Measurements from ENCODE around the gene ALMS1.
"Not testable (repeated sequence)": the region's sequence is repeated elsewhere in the genome, so short reads cannot be mapped to it uniquely, and the experiment has no call there.

ALMS1 gene, protein sequence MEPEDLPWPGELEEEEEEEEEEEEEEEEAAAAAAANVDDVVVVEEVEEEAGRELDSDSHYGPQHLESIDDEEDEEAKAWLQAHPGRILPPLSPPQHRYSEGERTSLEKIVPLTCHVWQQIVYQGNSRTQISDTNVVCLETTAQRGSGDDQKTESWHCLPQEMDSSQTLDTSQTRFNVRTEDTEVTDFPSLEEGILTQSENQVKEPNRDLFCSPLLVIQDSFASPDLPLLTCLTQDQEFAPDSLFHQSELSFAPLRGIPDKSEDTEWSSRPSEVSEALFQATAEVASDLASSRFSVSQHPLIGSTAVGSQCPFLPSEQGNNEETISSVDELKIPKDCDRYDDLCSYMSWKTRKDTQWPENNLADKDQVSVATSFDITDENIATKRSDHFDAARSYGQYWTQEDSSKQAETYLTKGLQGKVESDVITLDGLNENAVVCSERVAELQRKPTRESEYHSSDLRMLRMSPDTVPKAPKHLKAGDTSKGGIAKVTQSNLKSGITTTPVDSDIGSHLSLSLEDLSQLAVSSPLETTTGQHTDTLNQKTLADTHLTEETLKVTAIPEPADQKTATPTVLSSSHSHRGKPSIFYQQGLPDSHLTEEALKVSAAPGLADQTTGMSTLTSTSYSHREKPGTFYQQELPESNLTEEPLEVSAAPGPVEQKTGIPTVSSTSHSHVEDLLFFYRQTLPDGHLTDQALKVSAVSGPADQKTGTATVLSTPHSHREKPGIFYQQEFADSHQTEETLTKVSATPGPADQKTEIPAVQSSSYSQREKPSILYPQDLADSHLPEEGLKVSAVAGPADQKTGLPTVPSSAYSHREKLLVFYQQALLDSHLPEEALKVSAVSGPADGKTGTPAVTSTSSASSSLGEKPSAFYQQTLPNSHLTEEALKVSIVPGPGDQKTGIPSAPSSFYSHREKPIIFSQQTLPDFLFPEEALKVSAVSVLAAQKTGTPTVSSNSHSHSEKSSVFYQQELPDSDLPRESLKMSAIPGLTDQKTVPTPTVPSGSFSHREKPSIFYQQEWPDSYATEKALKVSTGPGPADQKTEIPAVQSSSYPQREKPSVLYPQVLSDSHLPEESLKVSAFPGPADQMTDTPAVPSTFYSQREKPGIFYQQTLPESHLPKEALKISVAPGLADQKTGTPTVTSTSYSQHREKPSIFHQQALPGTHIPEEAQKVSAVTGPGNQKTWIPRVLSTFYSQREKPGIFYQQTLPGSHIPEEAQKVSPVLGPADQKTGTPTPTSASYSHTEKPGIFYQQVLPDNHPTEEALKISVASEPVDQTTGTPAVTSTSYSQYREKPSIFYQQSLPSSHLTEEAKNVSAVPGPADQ (N-terminal part only)

DNA sequence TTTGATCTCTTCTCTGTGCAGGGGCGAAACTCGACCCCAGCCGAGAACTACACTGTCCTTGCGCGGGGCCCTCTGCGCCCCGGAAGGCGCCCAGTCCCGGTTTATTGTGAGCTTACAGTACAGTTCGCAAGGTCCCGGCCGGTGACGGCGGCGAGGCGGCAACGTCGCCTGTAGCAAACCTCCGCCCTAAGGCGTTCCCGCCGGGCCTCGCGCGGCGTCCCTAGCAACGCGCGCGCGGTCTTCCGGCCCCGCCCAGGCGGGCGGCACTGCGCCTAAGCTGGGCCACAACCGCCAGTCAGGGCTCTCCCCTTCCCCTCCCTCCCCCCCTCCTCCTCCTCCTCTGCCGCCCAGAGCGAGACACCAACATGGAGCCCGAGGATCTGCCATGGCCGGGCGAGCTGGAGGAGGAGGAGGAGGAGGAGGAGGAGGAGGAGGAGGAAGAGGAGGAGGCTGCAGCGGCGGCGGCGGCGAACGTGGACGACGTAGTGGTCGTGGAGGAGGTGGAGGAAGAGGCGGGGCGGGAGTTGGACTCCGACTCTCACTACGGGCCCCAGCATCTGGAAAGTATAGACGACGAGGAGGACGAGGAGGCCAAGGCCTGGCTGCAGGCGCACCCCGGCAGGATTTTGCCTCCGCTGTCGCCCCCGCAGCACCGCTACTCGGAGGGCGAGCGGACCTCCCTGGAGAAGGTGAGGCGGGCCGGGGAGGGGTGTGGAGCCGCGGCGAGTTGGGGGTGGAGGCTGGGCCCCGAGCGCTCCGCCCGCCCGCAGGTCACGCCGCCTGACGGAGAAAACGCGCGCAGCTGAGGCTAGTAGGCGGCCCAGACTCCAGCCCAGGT lies at the start of gene ALMS1:
TSS of gene ALMS1 (plus strand) at position 333 of the 838 bp plus-strand sequence. CDS start at position 366, 33 bp downstream.
- peak; percentile 83 for DNase-seq

DNA sequence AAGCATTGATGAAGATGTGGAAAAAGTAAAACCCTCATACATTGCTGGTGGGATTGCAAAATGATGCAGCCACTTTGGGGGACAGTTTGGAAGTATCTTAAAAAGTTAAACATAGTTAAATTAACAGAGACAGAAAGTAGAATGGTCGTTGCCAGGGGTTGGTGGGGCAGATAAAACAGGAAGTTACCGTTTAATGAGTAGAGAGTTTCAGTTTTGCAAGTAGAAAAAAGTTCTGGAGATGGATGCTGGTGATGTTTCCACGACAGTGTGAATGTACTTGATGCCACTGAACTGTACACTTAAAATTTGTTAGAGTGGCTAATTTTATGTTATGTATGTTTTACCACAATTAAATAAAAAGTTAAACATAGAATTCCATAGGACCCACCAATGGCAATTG lies 47.8 kb upstream of the ALMS1 start:
- no peak for DNase-seq

DNA sequence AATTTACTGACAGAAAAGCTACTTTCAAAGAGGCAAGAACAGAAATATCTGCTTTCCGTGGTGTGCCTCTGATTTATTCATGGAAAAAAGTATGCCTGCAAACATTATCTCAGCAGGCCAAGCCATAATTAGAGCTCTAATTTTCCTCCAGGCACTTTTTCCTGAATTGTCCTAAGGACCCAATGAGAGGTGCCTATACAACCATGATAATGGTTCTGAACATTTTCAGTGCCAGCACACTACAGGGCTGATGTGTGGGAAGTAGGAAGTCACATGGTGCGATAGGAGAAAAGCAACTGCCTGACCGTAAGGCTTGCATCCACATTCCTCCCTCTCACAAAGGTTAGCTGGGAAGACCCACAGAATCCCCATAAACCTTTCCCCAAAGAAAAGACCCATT lies 46.4 kb upstream of the ALMS1 start:
- no peak for DNase-seq

DNA sequence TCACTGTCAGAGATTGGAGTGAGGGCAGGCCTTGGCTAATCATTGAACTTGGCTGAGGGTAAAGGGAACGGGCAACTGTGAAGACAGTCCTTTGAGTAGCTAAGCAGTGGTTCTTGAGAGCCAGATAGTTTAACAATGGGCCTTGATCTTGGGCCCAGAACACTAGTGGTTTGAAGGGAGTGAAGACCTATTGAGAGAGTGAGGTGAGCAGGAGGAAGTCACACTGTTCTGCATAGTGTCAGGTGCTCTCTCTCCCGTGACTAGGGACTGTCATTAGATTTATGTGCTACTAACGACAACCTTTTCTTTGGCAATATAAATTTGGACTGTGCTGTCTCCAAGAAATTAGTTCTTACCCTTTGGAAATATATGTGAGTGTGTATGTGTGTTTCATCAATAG lies 44.6 kb upstream of the ALMS1 start:
- DNase-seq: no peak

DNA sequence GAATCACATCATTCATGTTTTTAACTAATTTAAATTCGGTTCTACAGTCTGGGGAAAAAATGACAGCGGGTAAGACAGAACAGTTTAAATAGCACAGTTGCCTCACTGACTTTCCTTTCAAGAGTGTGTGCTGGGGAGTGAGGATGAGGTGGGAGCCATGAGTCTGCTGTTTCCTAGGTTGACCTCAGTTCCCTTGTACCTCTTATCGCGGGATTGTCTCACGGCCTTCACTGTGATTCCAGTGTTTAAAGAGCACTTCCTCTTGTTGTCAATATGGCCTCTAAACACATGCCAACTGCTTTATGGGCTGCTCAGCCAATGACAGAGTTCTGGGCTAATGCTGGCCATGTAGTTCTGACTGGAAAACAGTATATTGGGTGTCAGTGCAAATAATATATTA lies 41.6 kb upstream of the ALMS1 start:
- no peak for DNase-seq

DNA sequence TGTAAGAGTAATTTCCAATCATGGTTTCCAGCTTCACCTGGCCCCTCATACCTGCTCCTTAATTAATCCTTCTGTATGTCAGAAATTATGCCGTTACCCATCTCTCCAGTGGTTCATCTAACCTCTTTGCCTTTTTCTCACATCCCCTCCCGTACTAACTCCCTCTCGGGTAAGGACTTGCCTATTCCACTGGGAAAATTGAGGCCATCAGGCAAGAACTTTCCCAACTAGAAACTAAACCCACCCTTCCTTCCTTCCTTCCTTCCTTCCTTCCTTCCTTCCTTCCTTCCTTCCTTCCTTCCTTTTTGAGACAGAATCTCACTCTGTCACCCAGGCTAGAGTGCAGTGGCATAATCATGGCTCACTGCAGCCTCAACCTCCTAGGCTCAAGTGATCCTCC lies 40.9 kb upstream of the ALMS1 start:
- not testable (repeated sequence) for DNase-seq

DNA sequence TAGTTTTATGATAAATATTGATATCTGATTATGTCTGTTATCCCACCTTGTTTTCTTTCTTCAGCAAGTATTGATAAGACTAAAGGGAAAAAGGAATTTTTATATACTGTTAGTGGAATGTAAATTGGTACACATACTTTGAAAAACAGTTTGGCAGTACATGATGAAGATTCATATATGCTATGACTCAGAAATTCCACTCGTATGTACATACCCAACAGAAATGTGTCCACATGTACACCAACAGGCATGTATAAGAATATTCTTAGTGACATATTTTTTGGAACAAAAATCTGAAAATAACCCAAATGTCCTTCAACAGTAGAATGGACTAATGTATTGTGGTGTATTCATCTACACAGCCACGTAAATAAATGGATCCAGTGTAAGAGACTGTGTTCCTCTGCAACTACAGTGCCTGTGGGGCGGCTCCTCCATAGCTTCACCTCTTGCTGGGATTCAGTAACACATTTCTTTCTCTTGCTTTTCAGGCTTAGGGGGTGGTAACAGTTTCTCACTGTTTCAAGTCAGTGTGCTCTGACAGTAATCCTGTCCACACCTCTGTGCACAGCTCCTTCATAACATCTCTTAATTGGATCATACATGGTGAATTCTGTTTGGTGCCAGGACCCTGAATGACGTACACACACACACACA lies 35.5 kb upstream of the ALMS1 start:
- DNase-seq: no peak

DNA sequence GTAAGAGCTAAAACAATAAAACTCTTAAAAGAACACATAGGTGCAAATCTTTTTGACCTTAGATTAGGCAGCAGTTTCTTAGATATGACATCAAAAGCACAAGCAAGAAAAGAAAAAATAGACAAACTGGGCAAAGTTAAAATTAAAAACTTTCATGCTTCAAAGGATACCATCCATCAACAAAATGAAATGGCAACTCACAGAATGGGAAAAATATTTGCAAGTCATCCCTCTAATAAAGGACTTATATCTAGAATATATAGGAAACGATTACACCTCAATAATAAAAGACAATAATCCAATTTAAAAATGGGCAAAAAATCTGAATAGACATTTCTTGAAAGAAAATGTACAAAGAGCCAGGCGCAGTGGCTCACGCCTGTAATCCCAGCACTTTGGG lies 29.5 kb upstream of the ALMS1 start:
- DNase-seq: no peak

DNA sequence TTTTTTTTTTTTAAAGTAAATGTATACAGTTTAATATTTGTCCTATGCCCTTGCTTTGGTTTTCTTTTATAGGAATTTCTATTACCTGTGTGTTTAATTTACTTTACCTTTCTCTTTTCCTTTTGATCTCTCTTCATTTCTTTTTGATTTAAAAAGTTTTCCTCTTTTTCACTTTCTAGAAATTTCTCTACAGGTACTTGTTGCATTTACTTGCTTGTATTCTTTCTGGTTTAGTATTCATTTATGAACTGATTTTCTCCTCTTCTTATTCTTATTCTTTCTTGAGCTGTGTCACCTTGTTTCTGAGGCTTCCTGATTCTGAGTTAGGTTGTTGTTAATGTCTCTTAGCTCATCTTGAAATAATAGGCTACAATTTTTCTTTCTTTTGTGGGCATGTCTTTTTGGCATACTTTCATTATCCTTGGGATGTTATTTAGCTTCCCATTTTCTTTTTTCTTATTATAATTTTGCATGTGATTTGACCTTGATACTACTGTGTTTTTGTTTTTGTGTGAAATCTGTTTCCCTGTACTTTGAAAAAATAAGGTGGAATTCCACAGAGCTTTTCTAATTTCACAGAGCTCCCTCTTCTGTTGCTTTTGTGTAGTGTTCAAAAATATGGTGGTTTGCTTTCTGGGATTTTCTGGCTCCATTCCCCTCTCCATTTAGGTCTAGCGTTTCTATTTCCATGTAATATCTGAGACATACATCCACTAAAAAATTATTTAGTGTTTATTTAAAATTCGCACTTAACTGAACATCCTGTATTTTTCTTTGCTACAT lies 25.5 kb upstream of the ALMS1 start:
- peak; percentile 2 for DNase-seq

DNA sequence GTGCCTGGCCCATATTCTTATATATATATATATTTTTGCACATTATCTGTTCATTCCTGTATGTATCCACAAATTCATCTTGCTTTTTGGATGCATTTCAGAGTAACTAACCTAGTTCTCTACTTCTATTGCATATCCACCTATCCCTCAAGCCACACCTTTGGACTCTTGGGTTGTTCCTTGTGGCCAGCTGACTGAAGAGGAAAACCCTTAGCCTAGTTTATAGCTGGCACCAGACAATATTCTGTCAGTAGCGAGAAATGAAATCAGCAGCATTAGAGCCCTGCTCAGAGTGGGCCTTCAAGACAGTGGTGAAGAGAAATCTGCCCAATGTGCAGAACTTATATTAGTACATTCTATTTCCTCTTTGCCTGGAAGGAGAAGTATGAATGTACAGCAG lies 19.6 kb upstream of the ALMS1 start:
- no peak for DNase-seq

DNA sequence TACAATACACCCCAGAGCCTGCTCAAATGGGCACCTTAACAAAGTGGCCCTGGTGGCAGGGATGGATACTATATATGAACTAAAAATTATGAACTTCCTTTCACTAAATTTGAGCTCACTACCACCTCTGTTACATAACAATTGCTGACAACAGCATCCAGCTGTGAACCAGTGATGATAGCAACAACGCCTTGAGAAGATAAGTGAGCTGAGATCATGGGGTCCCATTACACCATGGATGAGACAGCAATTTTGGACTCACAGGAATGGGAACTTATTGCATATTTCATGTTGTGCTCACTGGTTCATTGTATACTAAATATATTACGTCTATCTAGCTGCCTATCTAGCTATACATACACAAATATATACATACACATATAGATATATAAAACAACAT lies 16.9 kb upstream of the ALMS1 start:
- DNase-seq: no peak

DNA sequence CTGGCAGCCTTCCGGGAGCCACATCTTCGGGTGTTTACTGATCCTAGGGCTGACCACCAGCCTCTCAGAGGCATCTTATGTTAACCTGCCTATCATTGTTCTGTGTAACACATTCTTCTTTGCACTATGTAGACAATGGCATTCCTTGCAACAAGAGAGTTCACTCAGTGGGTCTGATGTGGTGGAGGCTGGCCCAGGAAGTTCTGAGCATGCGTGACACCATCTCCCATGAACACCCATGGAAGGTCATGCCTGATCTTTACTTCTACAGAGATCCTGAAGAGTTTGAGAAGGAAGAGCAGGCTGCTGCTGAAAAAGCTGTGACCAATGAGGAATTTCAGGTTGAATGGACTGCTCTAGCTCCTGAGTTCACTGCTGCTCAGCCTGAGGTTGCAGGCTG lies 15.3 kb upstream of the ALMS1 start:
- no peak for DNase-seq

DNA sequence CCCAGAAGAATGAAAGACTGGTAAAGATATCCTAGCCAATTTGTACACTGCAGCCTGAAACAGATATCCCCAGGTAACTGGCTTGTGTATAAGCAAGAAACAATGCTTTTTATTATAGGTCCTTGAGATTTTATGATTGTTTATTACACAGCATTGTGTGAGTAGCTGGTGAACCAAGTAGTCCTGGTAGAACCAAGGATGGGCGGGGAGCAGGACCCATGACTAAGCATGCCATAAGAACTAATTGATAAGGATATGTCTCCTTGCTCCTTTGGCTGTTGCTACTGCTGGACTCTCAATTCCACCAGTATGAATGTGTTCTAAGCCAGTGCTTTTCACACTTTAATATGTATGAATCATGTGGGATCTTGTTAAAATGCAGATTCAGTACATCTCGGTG lies 12.3 kb upstream of the ALMS1 start:
- DNase-seq: no peak

DNA sequence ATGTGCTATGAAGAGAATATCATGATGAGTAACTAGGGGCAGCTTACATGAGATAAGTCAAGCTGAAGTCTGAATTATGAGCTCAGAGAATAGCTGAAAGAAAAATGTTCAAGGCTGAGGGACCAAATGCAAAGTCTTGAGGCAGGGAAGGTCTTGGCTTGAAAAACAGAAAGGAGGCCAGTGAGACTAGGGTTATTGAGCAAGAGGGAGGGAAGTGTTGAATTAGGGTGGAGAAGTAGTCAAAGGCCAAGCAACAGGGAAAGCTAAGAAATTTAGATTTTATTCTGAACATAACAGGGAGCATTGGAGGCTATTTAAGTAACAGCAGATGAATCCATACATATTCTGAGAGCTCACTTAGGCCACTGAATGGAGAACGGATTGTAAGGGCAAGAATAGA lies 11.4 kb upstream of the ALMS1 start:
- DNase-seq: no peak

DNA sequence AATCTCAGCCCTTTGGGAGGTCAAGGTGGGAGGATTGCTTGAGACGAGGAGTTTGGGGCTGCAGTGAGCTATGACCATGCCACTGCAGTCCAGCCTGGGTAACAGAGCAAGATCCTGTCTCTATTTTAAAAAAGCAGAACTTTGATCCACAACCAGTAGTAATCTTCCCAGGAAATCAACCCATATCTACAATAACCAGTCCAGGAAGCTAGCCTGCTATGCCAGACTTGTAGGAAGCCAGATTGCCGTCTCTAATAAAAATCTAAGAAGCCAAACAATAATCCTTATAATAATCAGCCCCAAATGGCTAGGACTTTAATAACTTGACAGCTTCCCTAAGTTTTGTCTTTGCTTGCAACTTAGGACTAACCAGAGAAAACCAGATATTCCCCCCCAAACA lies 9.0 kb upstream of the ALMS1 start:
- DNase-seq: no peak

DNA sequence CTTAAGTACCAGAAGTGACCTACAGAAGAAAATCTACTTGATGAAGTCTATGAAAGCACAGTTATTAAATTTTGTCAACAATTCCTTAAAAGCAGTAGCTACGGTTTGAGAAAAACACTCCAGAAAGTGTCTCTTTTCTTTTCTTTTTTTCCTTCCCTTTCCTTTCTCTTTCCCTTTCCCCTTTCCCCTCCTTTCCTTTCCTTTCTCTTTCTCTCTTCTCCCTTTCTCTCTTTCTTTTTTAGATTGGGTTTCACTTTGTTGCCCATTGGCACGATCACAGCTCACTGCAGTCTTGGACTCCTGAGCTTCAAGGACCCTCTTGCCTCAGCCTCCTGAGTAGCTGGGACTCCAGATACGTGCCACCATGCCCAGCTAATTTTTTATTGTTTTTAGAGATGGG lies 2.6 kb upstream of the ALMS1 start:
- no peak for DNase-seq

DNA sequence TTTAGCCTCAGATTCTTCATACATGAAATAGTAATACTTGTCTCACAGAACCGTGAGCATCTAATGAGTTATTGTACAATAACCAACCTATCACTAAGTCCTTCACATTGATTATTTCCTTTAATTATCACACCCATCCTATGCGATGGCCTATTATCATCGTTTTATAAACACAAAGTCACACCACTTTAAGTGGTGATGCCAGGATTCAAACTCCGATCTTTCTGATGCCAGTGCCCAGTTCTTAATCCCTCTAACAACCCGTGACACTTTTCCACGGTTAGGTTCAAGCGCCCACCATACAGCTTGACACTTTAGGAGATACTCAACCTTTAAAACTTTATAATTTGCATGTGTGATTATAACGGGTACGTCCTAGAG lies 523 bp upstream of the ALMS1 start:
- DNase-seq: peak; percentile 55

DNA sequence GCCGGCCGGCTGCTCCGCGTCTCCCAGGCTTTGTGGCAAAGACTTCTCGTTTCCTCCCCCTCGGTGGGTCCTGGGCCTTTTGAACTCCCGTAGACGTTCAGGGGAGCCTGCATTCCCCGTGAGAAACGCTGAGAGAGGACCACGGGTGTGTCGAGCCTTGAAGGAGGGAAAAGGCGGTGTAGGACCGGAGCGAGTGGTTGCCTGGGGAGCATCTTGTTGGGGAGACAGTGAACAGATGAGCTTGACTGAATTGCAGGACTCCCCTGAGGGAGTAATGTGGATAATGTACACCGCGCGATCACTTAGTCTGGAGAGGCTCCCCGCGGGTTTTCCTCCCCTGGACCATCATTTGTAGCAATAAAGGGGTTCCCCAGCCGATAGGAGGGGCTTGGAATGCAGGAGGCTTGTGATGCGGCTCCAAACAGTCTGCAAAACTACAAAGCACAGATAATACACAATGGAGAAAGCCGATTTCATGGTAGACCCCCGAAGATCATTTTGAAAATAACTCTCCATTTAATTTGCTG lies 769 bp downstream of the ALMS1 start:
- no peak for DNase-seq

DNA sequence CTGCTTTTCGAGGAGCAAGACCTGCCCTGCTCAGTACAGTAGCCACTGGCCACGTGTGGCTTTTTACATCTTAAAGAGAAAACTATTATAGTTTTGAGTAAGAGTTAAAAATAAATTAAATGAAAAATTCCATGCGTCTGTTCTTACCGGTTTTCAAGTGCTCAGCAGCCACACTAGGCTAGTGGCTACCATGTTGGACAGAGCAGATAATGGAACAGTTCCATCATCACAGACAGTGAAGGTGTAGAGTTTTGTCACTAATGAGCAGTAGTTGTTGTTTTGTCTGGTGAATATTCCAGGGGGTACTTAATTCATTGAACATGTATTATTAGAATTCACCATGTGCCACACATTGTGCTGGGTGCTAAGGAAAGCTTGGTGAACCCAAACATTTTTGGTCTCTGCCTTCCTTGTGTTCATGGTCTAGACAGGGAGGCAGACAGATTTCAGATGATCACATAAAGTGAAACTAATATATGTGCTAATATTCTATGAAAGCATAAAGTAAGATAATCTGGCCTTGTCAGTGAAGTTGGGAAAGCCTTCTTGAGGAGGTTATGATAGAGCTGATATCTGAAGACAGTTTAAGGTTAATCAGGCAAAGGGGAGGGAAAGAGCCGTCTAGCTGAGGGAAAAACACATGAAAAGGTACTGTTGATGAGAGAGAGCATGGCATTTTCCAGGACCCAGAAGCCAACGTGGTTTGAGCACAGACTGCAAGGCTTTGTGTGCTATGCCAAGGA lies 1.4 kb downstream of the ALMS1 start:
- no peak for DNase-seq

Measured in kidney glomerular epithelial cell (primary cell).